SK-MEL-5 (cell line): ENCODE data around the gene UGT2B7. TPM values are rescaled to one million over a fixed set of nuclear protein-coding genes. Genes with fewer than 3 reads are reported as not detected.
"Not testable (repeated sequence)": the region's sequence is repeated elsewhere in the genome, so short reads cannot be mapped to it uniquely, and the experiment has no call there.

Experiments used
- DNase-seq: peaks from one replicate; pipeline ENCODE4 v3.0.0-alpha.2; 2016; ENCODE audit warnings: low read depth, low spot score
- in situ Hi-C: cut with HindIII; loops from 2 replicates; pipeline ENCODE4 v1.10.0; 2016; ENCODE audit warnings: low sequenced_read_pairs, high pct_unique_total_duplicates, low pct_unique_long_range_greater_than_20kb
- total RNA-seq: library from RNA; depleted of rRNA; stranded (reverse); fragments of >200 nt; shearing (Covaris generic); gene quantifications from 2 replicates; pipeline ENCODE4 v1.2.3, GENCODE V29; 2014

UGT2B7 gene
- total RNA-seq, 1 experiment from 2014 or later, result 4.7 TPM

GRCh38 chr4:69071286-69071685, 25.0 kb upstream of the UGT2B7 start:
- in situ Hi-C loops, result no loop called here
- DNase-seq, result no peak

- no peak for DNase-seq
- in situ Hi-C loops, result no loop called here
Measured at GRCh38 chr4:69073375-69073774, 22.9 kb upstream of the UGT2B7 start.

- no peak for DNase-seq
- in situ Hi-C loops, result no loop called here
Measured at GRCh38 chr4:69075061-69075792, 21.0 kb upstream of the UGT2B7 start.

- no peak for DNase-seq
- in situ Hi-C loops, result no loop called here
Measured at GRCh38 chr4:69078852-69079251, 17.4 kb upstream of the UGT2B7 start.

GRCh38 chr4:69088473-69088872, 7.8 kb upstream of the UGT2B7 start:
- no peak for DNase-seq
- in situ Hi-C loops, result no loop called here

- no peak for DNase-seq
- in situ Hi-C loops, result no loop called here
Measured at GRCh38 chr4:69089388-69089787, 6.9 kb upstream of the UGT2B7 start.

- in situ Hi-C loops, result no loop called here
- DNase-seq, result no peak
Measured at GRCh38 chr4:69092190-69092589, 4.1 kb upstream of the UGT2B7 start.

GRCh38 chr4:69092980-69093568, 3.2 kb upstream of the UGT2B7 start:
- no peak for DNase-seq
- in situ Hi-C loops, result no loop called here

GRCh38 chr4:69093681-69094080, 2.6 kb upstream of the UGT2B7 start:
- DNase-seq, result no peak
- in situ Hi-C loops, result no loop called here

GRCh38 chr4:69095301-69095731, 958 bp upstream of the UGT2B7 start:
- DNase-seq, result no peak
- in situ Hi-C loops, result no loop called here

- in situ Hi-C loops, result no loop called here
Measured at GRCh38 chr4:69096810-69097209, 536 bp downstream of the UGT2B7 start.

GRCh38 chr4:69098470-69098869, 2.2 kb downstream of the UGT2B7 start:
- in situ Hi-C loops, result no loop called here
- no peak for DNase-seq

More at GRCh38 chr4:69096810-69097209, 536 bp downstream of the UGT2B7 start:
- no peak for DNase-seq

- no peak for DNase-seq
- in situ Hi-C loops, result no loop called here
Measured at GRCh38 chr4:69099910-69100309, 3.6 kb downstream of the UGT2B7 start.

GRCh38 chr4:69102668-69103067, 6.4 kb downstream of the UGT2B7 start:
- DNase-seq, in situ Hi-C loops: not testable (repeated sequence)

GRCh38 chr4:69104719-69105275, 8.5 kb downstream of the UGT2B7 start:
- no peak for DNase-seq
- in situ Hi-C loops, result no loop called here

GRCh38 chr4:69115151-69115850, 19.0 kb downstream of the UGT2B7 start:
- in situ Hi-C loops, DNase-seq: not testable (repeated sequence)

- DNase-seq, result no peak
- in situ Hi-C loops, result no loop called here
Measured at GRCh38 chr4:69115851-69116213, 19.6 kb downstream of the UGT2B7 start.

GRCh38 chr4:69116645-69117321, 20.5 kb downstream of the UGT2B7 start:
- in situ Hi-C loops, result no loop called here
- DNase-seq, result no peak
